ENCODE measurements around the gene FAM186B.

Gene FAM186B

GRCh38 chr12:49641748-49642369 is 36.4 kb upstream of the FAM186B start:
- TF ChIP-seq EZH2 (IDR thresholded peaks at IDR 0.05): no peak
- no peak for TF ChIP-seq POLR2AphosphoS5 (IDR thresholded peaks at IDR 0.05; ENCODE audit: borderline replicate concordance, low read depth, low read length)
- no peak for TF ChIP-seq FOXP2 (optimal IDR thresholded peaks at IDR 0.05; ENCODE audit: control extremely low read depth, extremely low read length, insufficient read depth)
- no peak for DNase-seq (ENCODE audit: low read depth, low spot score)
- no peak overlapping the region for H3K27ac ChIP-seq
- H3K36me3 ChIP-seq (ENCODE audit: insufficient read depth, low read length): peaks cover 37% of the 10 kb centered on the region
- H3K9me3 ChIP-seq (ENCODE audit: low read depth, low read length): no peaks in the 10 kb centered on the region
- no peak overlapping the region for H3K9ac ChIP-seq (ENCODE audit: insufficient read length)
- H3K4me3 ChIP-seq: no peak overlapping the region

- Histone ChIP-seq H3K9ac (ENCODE audit: insufficient read length) (no peak overlapping the region), H3K27ac (no peak overlapping the region), H3K36me3 (ENCODE audit: insufficient read depth, low read length) (no peaks in the 10 kb centered on the region; the same call in 1 of the 2 replicates), H3K4me3 (no peak overlapping the region), H3K9me3 (ENCODE audit: low read depth, low read length) (no peaks in the 10 kb centered on the region)
- DNase-seq (ENCODE audit: low read depth, low spot score): peak; percentile 40
- TF ChIP-seq FOXP2 (optimal IDR thresholded peaks at IDR 0.05; ENCODE audit: control extremely low read depth, extremely low read length, insufficient read depth) (peak; percentile 39), EZH2 (IDR thresholded peaks at IDR 0.05) (no peak)
These were observed 31.7 kb upstream of the FAM186B start for GRCh38 chr12:49636979-49637755.

- Histone ChIP-seq H3K9ac (ENCODE audit: insufficient read length) (no peak overlapping the region), H3K36me3 (ENCODE audit: insufficient read depth, low read length) (no peaks in the 10 kb centered on the region), H3K4me3 (no peak overlapping the region), H3K9me3 (ENCODE audit: low read depth, low read length) (no peaks in the 10 kb centered on the region), H3K27ac (no peak overlapping the region)
- DNase-seq (ENCODE audit: low read depth, low spot score): no peak
- no peak for TF ChIP-seq EZH2 (IDR thresholded peaks at IDR 0.05)
- no peak for TF ChIP-seq FOXP2 (optimal IDR thresholded peaks at IDR 0.05; ENCODE audit: control extremely low read depth, extremely low read length, insufficient read depth)
- no peak for TF ChIP-seq POLR2AphosphoS5 (IDR thresholded peaks at IDR 0.05; ENCODE audit: borderline replicate concordance, low read depth, low read length)
These were observed 31.1 kb upstream of the FAM186B start for GRCh38 chr12:49636574-49636973.

- Histone ChIP-seq H3K9me3 (ENCODE audit: low read depth, low read length) (no peaks in the 10 kb centered on the region), H3K4me3 (no peak overlapping the region), H3K9ac (ENCODE audit: insufficient read length) (no peak overlapping the region), H3K36me3 (ENCODE audit: insufficient read depth, low read length) (no peaks in the 10 kb centered on the region), H3K27ac (no peak overlapping the region)
- TF ChIP-seq POLR2AphosphoS5 (IDR thresholded peaks at IDR 0.05; ENCODE audit: borderline replicate concordance, low read depth, low read length): no peak
- no peak for TF ChIP-seq FOXP2 (optimal IDR thresholded peaks at IDR 0.05; ENCODE audit: control extremely low read depth, extremely low read length, insufficient read depth)
- no peak for TF ChIP-seq EZH2 (IDR thresholded peaks at IDR 0.05)
- no peak for DNase-seq (ENCODE audit: low read depth, low spot score)
These were observed 30.2 kb upstream of the FAM186B start for GRCh38 chr12:49635656-49636055.

- no peak for DNase-seq (ENCODE audit: low read depth, low spot score)
- Histone ChIP-seq H3K4me3 (no peak overlapping the region), H3K36me3 (ENCODE audit: insufficient read depth, low read length) (no peaks in the 10 kb centered on the region), H3K9me3 (ENCODE audit: low read depth, low read length) (no peaks in the 10 kb centered on the region), H3K9ac (ENCODE audit: insufficient read length) (no peak overlapping the region), H3K27ac (no peak overlapping the region)
- TF ChIP-seq POLR2AphosphoS5 (IDR thresholded peaks at IDR 0.05; ENCODE audit: borderline replicate concordance, low read depth, low read length): no peak
- TF ChIP-seq EZH2 (IDR thresholded peaks at IDR 0.05): no peak
- no peak for TF ChIP-seq FOXP2 (optimal IDR thresholded peaks at IDR 0.05; ENCODE audit: control extremely low read depth, extremely low read length, insufficient read depth)
These were observed 29.6 kb upstream of the FAM186B start for GRCh38 chr12:49635036-49635435.

GRCh38 chr12:49633703-49634345 is 28.4 kb upstream of the FAM186B start:
- Histone ChIP-seq H3K9me3 (ENCODE audit: low read depth, low read length) (no peaks in the 10 kb centered on the region), H3K36me3 (ENCODE audit: insufficient read depth, low read length) (no peaks in the 10 kb centered on the region), H3K27ac (no peak overlapping the region), H3K9ac (ENCODE audit: insufficient read length) (no peak overlapping the region), H3K4me3 (no peak overlapping the region)
- DNase-seq (ENCODE audit: low read depth, low spot score): no peak
- no peak for TF ChIP-seq POLR2AphosphoS5 (IDR thresholded peaks at IDR 0.05; ENCODE audit: borderline replicate concordance, low read depth, low read length)
- TF ChIP-seq FOXP2 (optimal IDR thresholded peaks at IDR 0.05; ENCODE audit: control extremely low read depth, extremely low read length, insufficient read depth): no peak
- no peak for TF ChIP-seq EZH2 (IDR thresholded peaks at IDR 0.05)

GRCh38 chr12:49632986-49633702 is 27.7 kb upstream of the FAM186B start:
- H3K27ac ChIP-seq: no peak overlapping the region
- TF ChIP-seq POLR2AphosphoS5 (IDR thresholded peaks at IDR 0.05; ENCODE audit: borderline replicate concordance, low read depth, low read length) (no peak), FOXP2 (optimal IDR thresholded peaks at IDR 0.05; ENCODE audit: control extremely low read depth, extremely low read length, insufficient read depth) (no peak), EZH2 (IDR thresholded peaks at IDR 0.05) (no peak)
- no peak overlapping the region for H3K9ac ChIP-seq (ENCODE audit: insufficient read length)
- H3K9me3 ChIP-seq (ENCODE audit: low read depth, low read length): no peaks in the 10 kb centered on the region
- DNase-seq (ENCODE audit: low read depth, low spot score): no peak
- no peaks in the 10 kb centered on the region for H3K36me3 ChIP-seq (ENCODE audit: insufficient read depth, low read length)
- no peak overlapping the region for H3K4me3 ChIP-seq

GRCh38 chr12:49632401-49632800 is 27.0 kb upstream of the FAM186B start:
- no peak overlapping the region for H3K27ac ChIP-seq
- H3K36me3 ChIP-seq (ENCODE audit: insufficient read depth, low read length): no peaks in the 10 kb centered on the region
- no peak overlapping the region for H3K4me3 ChIP-seq
- TF ChIP-seq FOXP2 (optimal IDR thresholded peaks at IDR 0.05; ENCODE audit: control extremely low read depth, extremely low read length, insufficient read depth) (no peak), POLR2AphosphoS5 (IDR thresholded peaks at IDR 0.05; ENCODE audit: borderline replicate concordance, low read depth, low read length) (no peak)
- H3K9ac ChIP-seq (ENCODE audit: insufficient read length): no peak overlapping the region
- no peak for DNase-seq (ENCODE audit: low read depth, low spot score)
- H3K9me3 ChIP-seq (ENCODE audit: low read depth, low read length): no peaks in the 10 kb centered on the region
